ENCODE measurements around the gene PSD2.

Gene PSD2

DNA sequence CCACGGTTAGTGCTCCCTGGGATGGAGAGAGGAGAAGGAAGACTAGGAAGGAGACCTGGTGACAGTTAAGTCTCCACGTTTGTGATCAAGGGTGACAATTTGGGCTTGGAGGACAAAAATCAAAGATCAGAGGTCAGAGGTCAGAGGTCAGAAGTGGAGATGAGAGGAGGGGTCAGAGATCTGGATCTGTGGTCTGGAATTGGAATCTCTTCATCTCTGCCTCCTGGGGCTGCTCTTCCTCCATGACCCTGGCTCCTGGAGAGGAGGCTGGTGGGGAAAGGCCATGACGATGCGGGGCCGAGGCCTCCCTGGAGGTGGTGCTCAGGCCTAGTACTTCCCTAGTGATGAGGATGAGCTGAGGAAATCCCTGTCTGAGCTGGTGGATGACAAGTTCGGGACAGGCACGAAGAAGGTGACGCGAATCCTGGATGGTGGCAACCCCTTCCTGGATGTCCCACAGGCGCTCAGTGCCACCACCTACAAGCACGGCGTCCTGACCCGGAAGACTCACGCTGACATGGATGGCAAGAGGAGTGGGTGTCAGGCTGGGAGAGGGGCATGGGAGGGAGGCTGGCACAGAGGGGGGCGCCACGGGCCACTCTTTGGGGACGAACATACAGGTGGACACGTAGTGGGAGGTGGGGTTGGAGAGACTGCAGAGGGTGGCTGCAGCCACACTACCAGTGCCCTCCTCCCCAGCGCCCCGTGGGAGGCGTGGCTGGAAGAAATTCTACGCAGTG, 41.0 kb downstream of the PSD2 start:
- Histone ChIP-seq H4K20me1 (ENCODE audit: control insufficient read depth, insufficient read depth, low read depth, low read length) (no peaks in the 10 kb centered on the region), H3K9me3 (ENCODE audit: control insufficient read depth, insufficient read depth, low read length) (no peaks in the 10 kb centered on the region), H3K27me3 (ENCODE audit: control insufficient read depth, low read length) (peaks cover 18% of the 10 kb centered on the region), H3K4me3 (ENCODE audit: low read length) (no peak overlapping the region), H3K9me2 (replicated peaks; ENCODE audit: control insufficient read depth, low read length) (no peaks in the 10 kb centered on the region), H3K36me3 (ENCODE audit: control insufficient read depth, low read length) (no peaks in the 10 kb centered on the region), H3K79me2 (ENCODE audit: control insufficient read depth, low read length) (no peaks in the 10 kb centered on the region), H3K4me1 (ENCODE audit: control insufficient read depth, low read length) (no peaks in the 10 kb centered on the region), H3F3A (ENCODE audit: control insufficient read depth, insufficient read depth) (no peaks in the 10 kb centered on the region), H3K4me2 (ENCODE audit: low read length) (no peak overlapping the region), H3K27ac (ENCODE audit: low read depth, low read length) (no peak overlapping the region)
- TF ChIP-seq CTCF (IDR thresholded peaks at IDR 0.05; ENCODE audit: low read depth, low read length, poor library complexity, severe bottlenecking) (no peak), EZH2phosphoT487 (IDR thresholded peaks at IDR 0.05; ENCODE audit: borderline replicate concordance, low read length) (no peak)

GRCh38 chr5:139837711-139838380, 42.2 kb downstream of the PSD2 start:
- Histone ChIP-seq H3K27ac (ENCODE audit: low read depth, low read length) (no peak overlapping the region), H3K4me3 (ENCODE audit: low read length) (no peak overlapping the region), H3K36me3 (ENCODE audit: control insufficient read depth, low read length) (no peaks in the 10 kb centered on the region), H3K4me1 (ENCODE audit: control insufficient read depth, low read length) (no peaks in the 10 kb centered on the region), H3K79me2 (ENCODE audit: control insufficient read depth, low read length) (no peaks in the 10 kb centered on the region), H3K9me3 (ENCODE audit: control insufficient read depth, insufficient read depth, low read length) (no peaks in the 10 kb centered on the region), H4K20me1 (ENCODE audit: control insufficient read depth, insufficient read depth, low read depth, low read length) (no peaks in the 10 kb centered on the region), H3K4me2 (ENCODE audit: low read length) (no peak overlapping the region), H3K27me3 (ENCODE audit: control insufficient read depth, low read length) (peaks cover 10% of the 10 kb centered on the region), H3F3A (ENCODE audit: control insufficient read depth, insufficient read depth) (no peaks in the 10 kb centered on the region), H3K9me2 (replicated peaks; ENCODE audit: control insufficient read depth, low read length) (no peaks in the 10 kb centered on the region)
- TF ChIP-seq EZH2phosphoT487 (IDR thresholded peaks at IDR 0.05; ENCODE audit: borderline replicate concordance, low read length) (no peak), CTCF (IDR thresholded peaks at IDR 0.05; ENCODE audit: low read depth, low read length, poor library complexity, severe bottlenecking) (no peak)

- Histone ChIP-seq H3K27me3 (ENCODE audit: control insufficient read depth, low read length) (peaks cover 5% of the 10 kb centered on the region), H3K4me2 (ENCODE audit: low read length) (no peak overlapping the region), H3K27ac (ENCODE audit: low read depth, low read length) (no peak overlapping the region), H3F3A (ENCODE audit: control insufficient read depth, insufficient read depth) (no peaks in the 10 kb centered on the region), H3K9me2 (replicated peaks; ENCODE audit: control insufficient read depth, low read length) (no peaks in the 10 kb centered on the region), H3K4me1 (ENCODE audit: control insufficient read depth, low read length) (no peaks in the 10 kb centered on the region), H3K4me3 (ENCODE audit: low read length) (no peak overlapping the region), H4K20me1 (ENCODE audit: control insufficient read depth, insufficient read depth, low read depth, low read length) (no peaks in the 10 kb centered on the region), H3K79me2 (ENCODE audit: control insufficient read depth, low read length) (no peaks in the 10 kb centered on the region), H3K36me3 (ENCODE audit: control insufficient read depth, low read length) (no peaks in the 10 kb centered on the region), H3K9me3 (ENCODE audit: control insufficient read depth, insufficient read depth, low read length) (no peaks in the 10 kb centered on the region)
- TF ChIP-seq EZH2phosphoT487 (IDR thresholded peaks at IDR 0.05; ENCODE audit: borderline replicate concordance, low read length): no peak
- TF ChIP-seq CTCF (IDR thresholded peaks at IDR 0.05; ENCODE audit: low read depth, low read length, poor library complexity, severe bottlenecking): no peak
Observed at GRCh38 chr5:139838381-139839197, 43.0 kb downstream of the PSD2 start.
